Small intestine (tissue), 7 donors: Measurements from ENCODE around the gene RAB37. TPM values are rescaled to one million over a fixed set of nuclear protein-coding genes. Genes with fewer than 3 reads are reported as not detected.
A peak's percentile ranks its signal among the peaks of the same experiment; 100 is the strongest.

Experiments
- DNase-seq, 2 donors: peaks; one replicate each; pipeline versions ENCODE4 v3.0.0 to v3.0.0-alpha.2; 2013
- FAIRE-seq: peaks from 2 replicates; lab custom pipeline; 2012; peaks lifted over from hg19 to GRCh38; lab: Jason Lieb, UNC
- H3K27ac ChIP-seq, 3 donors: one replicate each; pipeline ENCODE4 v1.5.1; 2013; ENCODE audit warnings: low read length in 2 of 3, mild to moderate bottlenecking in 2 of 3, control low read depth in 1 of 3, inconsistent platforms in 1 of 3, low read depth in 1 of 3, moderate library complexity in 1 of 3
- H3K27me3 ChIP-seq, 3 donors: one replicate each; pipeline ENCODE4 v1.6.1; 2013; ENCODE audit warnings: low read length in 3 of 3, inconsistent platforms in 1 of 3; ENCODE audit not compliant: control insufficient read depth in 3 of 3, insufficient read depth in 3 of 3
- H3K36me3 ChIP-seq, 3 donors: one replicate each; pipeline ENCODE4 v1.6.1; 2013; ENCODE audit warnings: low read length in 3 of 3, inconsistent platforms in 1 of 3, low read depth in 1 of 3, mild to moderate bottlenecking in 1 of 3, moderate library complexity in 1 of 3; ENCODE audit not compliant: control insufficient read depth in 3 of 3, insufficient read depth in 2 of 3
- H3K4me1 ChIP-seq, 3 donors: one replicate each; pipeline ENCODE4 v1.6.1; 2013; ENCODE audit warnings: low read length in 2 of 3, inconsistent platforms in 1 of 3, low read depth in 1 of 3, mild to moderate bottlenecking in 1 of 3, moderate library complexity in 1 of 3; ENCODE audit not compliant: control insufficient read depth in 3 of 3, insufficient read depth in 2 of 3
- H3K4me3 ChIP-seq, 3 donors: one replicate each; pipeline ENCODE4 v1.5.1; 2013; ENCODE audit warnings: low read length in 3 of 3, control low read depth in 1 of 3, inconsistent platforms in 1 of 3, low read depth in 1 of 3, mild to moderate bottlenecking in 1 of 3, moderate library complexity in 1 of 3
- H3K9me3 ChIP-seq, 2 donors: one replicate each; pipeline ENCODE4 v1.6.1; 2013; ENCODE audit warnings: low read depth in 1 of 2, low read length in 1 of 2; ENCODE audit not compliant: control insufficient read depth in 2 of 2, insufficient read depth in 1 of 2
- whole genome bisulfite sequencing, 3 donors: extraction: QIAGEN DNeasy Blood & Tissue Kit; methylation state at CpG; one replicate each; pipeline ENCODE4 v1.1.7; 2013; 5-methylcytosine and 5-hydroxymethylcytosine counted together
- polyA plus RNA-seq, 4 donors: library from polyadenylated mRNA; stranded (reverse) in 3 of 4; unstranded in 1 of 4; fragments of 200-250 nt in 3 of 4; fragments of 120-200 nt in 1 of 4; gene quantifications; one replicate each; pipeline versions ENCODE4 v1.2.1 to v1.2.3, GENCODE V29; 2013
- donor health status: healthy with polysubstance abuse.
- donor health status: control.
- donor health status: control.
- donor health status: Bipolar disorder and iron deficiency.
- donor health status: healthy.

The RAB37 gene
- polyA plus RNA-seq, 4 donors: 1.8 to 18.7 (median 4.1) TPM

GRCh38 chr17:74715144-74715543, 21.9 kb upstream of the RAB37 start:
- Histone ChIP-seq H3K36me3 (no peaks in the 10 kb centered on the region), H3K27ac (no peak overlapping the region), H3K4me1 (peaks cover 0 to 11% (median 0%) of the 10 kb centered on the region in 3 donors), H3K27me3 (no peaks in the 10 kb centered on the region), H3K4me3 (no peak overlapping the region), H3K9me3 (no peaks in the 10 kb centered on the region)
- no peak for FAIRE-seq
- peak; percentile 46 to 48 for DNase-seq
- WGBS, 3 donors: 3 to 36% (median 14%) methylated on average over 4 of the region's 4 CpGs

GRCh38 chr17:74720506-74720905, 16.6 kb upstream of the RAB37 start:
- 84 to 94% (median 93%) methylated on average over 4 of the region's 4 CpGs for WGBS, 3 donors
- no peak for FAIRE-seq
- Histone ChIP-seq H3K27me3 (no peaks in the 10 kb centered on the region), H3K4me3 (no peak overlapping the region), H3K36me3 (no peaks in the 10 kb centered on the region), H3K9me3 (no peaks in the 10 kb centered on the region), H3K4me1 (peaks cover 0 to 5% (median 0%) of the 10 kb centered on the region in 3 donors), H3K27ac (no peak overlapping the region)
- DNase-seq: no peak

GRCh38 chr17:74722782-74723181, 14.3 kb upstream of the RAB37 start:
- H3K4me3 ChIP-seq: no peak overlapping the region
- no peaks in the 10 kb centered on the region for H3K4me1 ChIP-seq
- no peak for FAIRE-seq
- no peak for DNase-seq
- no peak overlapping the region for H3K27ac ChIP-seq
- H3K27me3 ChIP-seq: no peaks in the 10 kb centered on the region
- no peaks in the 10 kb centered on the region for H3K36me3 ChIP-seq
- H3K9me3 ChIP-seq: no peaks in the 10 kb centered on the region
- WGBS, 3 donors: 61 to 70% (median 67%) methylated on average over 4 of the region's 4 CpGs

- Histone ChIP-seq H3K36me3 (no peaks in the 10 kb centered on the region), H3K27me3 (no peaks in the 10 kb centered on the region), H3K4me1 (no peaks in the 10 kb centered on the region), H3K4me3 (no peak overlapping the region), H3K9me3 (no peaks in the 10 kb centered on the region), H3K27ac (no peak overlapping the region)
- FAIRE-seq: no peak
- 73 to 78% (median 78%) methylated on average over 5 of the region's 5 CpGs for WGBS, 3 donors
- no peak for DNase-seq
These were observed 13.2 kb upstream of the RAB37 start for GRCh38 chr17:74723891-74724290.

GRCh38 chr17:74725111-74725510, 11.9 kb upstream of the RAB37 start:
- Histone ChIP-seq H3K27me3 (no peaks in the 10 kb centered on the region), H3K27ac (no peak overlapping the region), H3K4me3 (no peak overlapping the region), H3K4me1 (no peaks in the 10 kb centered on the region), H3K9me3 (no peaks in the 10 kb centered on the region), H3K36me3 (no peaks in the 10 kb centered on the region)
- WGBS, 3 donors: 87 to 91% (median 91%) methylated on average over 3 of the region's 3 CpGs
- FAIRE-seq (no peak), DNase-seq (no peak)

- DNase-seq: no peak
- Histone ChIP-seq H3K36me3 (no peaks in the 10 kb centered on the region), H3K4me1 (no peaks in the 10 kb centered on the region), H3K27ac (no peak overlapping the region), H3K9me3 (no peaks in the 10 kb centered on the region), H3K27me3 (no peaks in the 10 kb centered on the region), H3K4me3 (no peak overlapping the region)
- WGBS, 3 donors: 93 to 96% (median 95%) methylated on average over 3 of the region's 3 CpGs
- no peak for FAIRE-seq
These were observed 8.9 kb upstream of the RAB37 start for GRCh38 chr17:74728033-74728701.

GRCh38 chr17:74728702-74729075, 8.4 kb upstream of the RAB37 start:
- Histone ChIP-seq H3K4me3 (no peak overlapping the region), H3K4me1 (no peaks in the 10 kb centered on the region), H3K27me3 (no peaks in the 10 kb centered on the region), H3K9me3 (no peaks in the 10 kb centered on the region), H3K27ac (no peak overlapping the region), H3K36me3 (no peaks in the 10 kb centered on the region)
- FAIRE-seq (no peak), DNase-seq (no peak)
- 94 to 97% (median 95%) methylated on average over 3 of the region's 3 CpGs for WGBS, 3 donors

- WGBS, 3 donors: 84 to 96% (median 93%) methylated on average over 5 of the region's 5 CpGs
- Histone ChIP-seq H3K4me3 (no peak overlapping the region), H3K27ac (no peak overlapping the region), H3K9me3 (no peaks in the 10 kb centered on the region), H3K27me3 (no peaks in the 10 kb centered on the region), H3K36me3 (no peaks in the 10 kb centered on the region), H3K4me1 (no peaks in the 10 kb centered on the region)
- DNase-seq: no peak
- FAIRE-seq: no peak
These were observed 7.7 kb upstream of the RAB37 start for GRCh38 chr17:74729368-74729767.

- Histone ChIP-seq H3K27ac (no peak overlapping the region), H3K36me3 (no peaks in the 10 kb centered on the region), H3K4me3 (no peak overlapping the region), H3K4me1 (no peaks in the 10 kb centered on the region), H3K9me3 (no peaks in the 10 kb centered on the region), H3K27me3 (no peaks in the 10 kb centered on the region)
- DNase-seq (no peak), FAIRE-seq (no peak)
- WGBS, 3 donors: 88 to 92% (median 91%) methylated on average over 15 of the region's 15 CpGs
These were observed 7.2 kb upstream of the RAB37 start for GRCh38 chr17:74729866-74730265.
